GM23338 (cell line): Measurements from ENCODE around the gene STAP2. TPM values are rescaled to one million over a fixed set of nuclear protein-coding genes. Genes with fewer than 3 reads are reported as not detected.

Source experiments
- ATAC-seq: fragments of 200-7000 bp; cut with Tn5 transposase; 3 replicates; pipeline ENCODE4 v1.9.1; 2020
- DNase-seq: peaks from one replicate; pipeline ENCODE4 v3.0.0-alpha.2; 2015; ENCODE audit warnings: low spot score
- H2AFZ ChIP-seq: fragments of 200-600 bp; sonication (generic); 2 replicates; pipeline ENCODE4 v1.8.0; 2016; ENCODE audit warnings: antibody characterized with exemption, mild to moderate bottlenecking, moderate library complexity
- H3F3A ChIP-seq: fragments of 200-600 bp; sonication (generic); replicated peaks from 2 replicates; pipeline ENCODE4 v1.8.0; 2017; ENCODE audit warnings: antibody characterized with exemption, mixed run types, low read depth
- H3K27ac ChIP-seq: fragments of 200-600 bp; sonication (generic); 2 replicates; pipeline ENCODE4 v1.6.1; 2016; ENCODE audit warnings: low read depth
- H3K27me3 ChIP-seq: fragments of 200-600 bp; sonication (generic); 2 replicates; pipeline ENCODE4 v1.8.0; 2016; ENCODE audit warnings: mild to moderate bottlenecking, mixed run types, moderate library complexity; ENCODE audit not compliant: insufficient read depth
- H3K36me3 ChIP-seq: fragments of 200-600 bp; sonication (generic); 2 replicates; pipeline ENCODE4 v1.8.0; 2016; ENCODE audit warnings: mild to moderate bottlenecking; ENCODE audit not compliant: insufficient read depth
- H3K4me1 ChIP-seq: fragments of 200-600 bp; sonication (generic); 2 replicates; pipeline ENCODE4 v1.8.0; 2016; ENCODE audit warnings: mild to moderate bottlenecking, moderate library complexity; ENCODE audit not compliant: insufficient read depth
- H3K4me2 ChIP-seq: fragments of 200-600 bp; sonication (generic); 2 replicates; pipeline ENCODE4 v1.7.1; 2017; ENCODE audit warnings: mixed run types
- H3K4me3 ChIP-seq: fragments of 200-600 bp; sonication (generic); 2 replicates; pipeline ENCODE4 v1.6.1; 2016; ENCODE audit warnings: mixed run types
- H3K79me2 ChIP-seq: fragments of 200-600 bp; sonication (generic); replicated peaks from 2 replicates; pipeline ENCODE4 v1.8.0; 2017; ENCODE audit warnings: mild to moderate bottlenecking; ENCODE audit not compliant: insufficient read depth
- H3K9me2 ChIP-seq: fragments of 200-600 bp; sonication (generic); 2 replicates; pipeline ENCODE4 v1.8.0; 2017; ENCODE audit not compliant: insufficient read depth
- H4K20me1 ChIP-seq: fragments of 200-600 bp; sonication (generic); replicated peaks from 2 replicates; pipeline ENCODE4 v1.8.0; 2017; ENCODE audit warnings: mild to moderate bottlenecking; ENCODE audit not compliant: insufficient read depth
- H3K27ac Mint-ChIP-seq: 2 replicates; pipeline ENCODE4 v1.8.0; 2020; ENCODE audit warnings: inconsistent platforms, mild to moderate bottlenecking, moderate library complexity, mixed read lengths
- H3K27me3 Mint-ChIP-seq: 3 replicates; pipeline ENCODE4 v1.8.0; 2022; ENCODE audit warnings: low read depth, mild to moderate bottlenecking, moderate library complexity, mixed read lengths, inconsistent platforms; ENCODE audit not compliant: insufficient read depth, poor library complexity
- H3K36me3 Mint-ChIP-seq: 3 replicates; pipeline ENCODE4 v1.8.0; 2021; ENCODE audit warnings: low read depth, mild to moderate bottlenecking, inconsistent platforms, moderate library complexity, mixed read lengths
- H3K4me1 Mint-ChIP-seq: 3 replicates; pipeline ENCODE4 v1.8.0; 2020; ENCODE audit warnings: mild to moderate bottlenecking, inconsistent platforms, mixed read lengths
- H3K4me3 Mint-ChIP-seq: 3 replicates; pipeline ENCODE4 v1.8.0; 2021; ENCODE audit warnings: moderate library complexity, mild to moderate bottlenecking, inconsistent platforms, mixed read lengths
- H3K9me3 Mint-ChIP-seq: 3 replicates; pipeline ENCODE4 v1.8.0; 2020; ENCODE audit warnings: moderate library complexity, mild to moderate bottlenecking, inconsistent platforms, mixed read lengths
- EZH2phosphoT487 ChIP-seq: fragments of 200-600 bp; sonication (generic); IDR thresholded peaks from one replicate; pipeline ENCODE4 v1.8.1; 2018; ENCODE audit warnings: antibody characterized with exemption; ENCODE audit not compliant: unreplicated experiment
- long read RNA-seq: library from polyadenylated mRNA; unstranded; transcript quantifications from one replicate; pipeline ENCODE4 v2.0.0, GENCODE V29; 2020; ENCODE audit not compliant: unreplicated experiment
- polyA plus RNA-seq: library from polyadenylated mRNA; unstranded; fragments of >200 nt; fragmentation: Nextera tagmentation; extraction: Ambion mirVana; gene quantifications from 2 replicates; pipeline ENCODE4 v1.2.1, GENCODE V29; 2016
- total RNA-seq: library from RNA; depleted of rRNA; stranded (reverse); fragments of >200 nt; shearing (Covaris generic); gene quantifications from 2 replicates; pipeline ENCODE4 v1.2.3, GENCODE V29; 2014; rRNA removed
- TF ChIP-seq, protein P1 (sequence below): fragments of 250-450 bp; sonication (Bioruptor Pico); IDR thresholded peaks from 2 replicates; pipeline ENCODE4 v1.5.0; 2020; ENCODE audit warnings: mild to moderate bottlenecking, moderate library complexity

Gene STAP2
- total RNA-seq (9.2 and 15.1 TPM in 2 replicates), polyA plus RNA-seq (20.7 and 21.7 TPM in 2 replicates)
- long read RNA-seq, transcript STAP2-201 (13 exons, 1,426 nt) = major isoform, 11 of 26 reads
- long read RNA-seq, transcript STAP2-206 (13 exons, 1,508 nt) = minor isoform, 5 of 26 reads
- long read RNA-seq, partial matches to known transcripts = 2 of 26 reads
- long read RNA-seq, other reads (novel, unspliced or antisense) = 8 of 26 reads

- Histone ChIP-seq H3K36me3 (no peaks in the 10 kb centered on the region), H3K27me3 (peaks cover 4% of the 10 kb centered on the region; the same call in 1 of the 2 replicates), H3K9me2 (0 out of 2 replicates have a peak, but pooled peaks cover 6% of the 10 kb centered on the region), H2AFZ (peak within 1 kb of the TSS; percentile 93), H3K4me1 (peaks cover 6% of the 10 kb centered on the region), H3K79me2 (no peaks in the 10 kb centered on the region), H3K4me2 (peak within 1 kb of the TSS; percentile 75), H3K27ac (peak within 1 kb of the TSS; percentile 80; the same call in 1 of the 2 replicates), H4K20me1 (no peaks in the 10 kb centered on the region), H3F3A (0 out of 2 replicates have a peak, but pooled peaks cover 11% of the 10 kb centered on the region), H3K4me3 (peak within 1 kb of the TSS; percentile 51)
- peaks cover 19% of the 10 kb centered on the region for H3K36me3 Mint-ChIP-seq
- DNase-seq (peak; percentile 80), ATAC-seq (peak; percentile 8)
- H3K27me3 Mint-ChIP-seq = peaks cover 15% of the 10 kb centered on the region
- TF ChIP-seq, protein P1, sequence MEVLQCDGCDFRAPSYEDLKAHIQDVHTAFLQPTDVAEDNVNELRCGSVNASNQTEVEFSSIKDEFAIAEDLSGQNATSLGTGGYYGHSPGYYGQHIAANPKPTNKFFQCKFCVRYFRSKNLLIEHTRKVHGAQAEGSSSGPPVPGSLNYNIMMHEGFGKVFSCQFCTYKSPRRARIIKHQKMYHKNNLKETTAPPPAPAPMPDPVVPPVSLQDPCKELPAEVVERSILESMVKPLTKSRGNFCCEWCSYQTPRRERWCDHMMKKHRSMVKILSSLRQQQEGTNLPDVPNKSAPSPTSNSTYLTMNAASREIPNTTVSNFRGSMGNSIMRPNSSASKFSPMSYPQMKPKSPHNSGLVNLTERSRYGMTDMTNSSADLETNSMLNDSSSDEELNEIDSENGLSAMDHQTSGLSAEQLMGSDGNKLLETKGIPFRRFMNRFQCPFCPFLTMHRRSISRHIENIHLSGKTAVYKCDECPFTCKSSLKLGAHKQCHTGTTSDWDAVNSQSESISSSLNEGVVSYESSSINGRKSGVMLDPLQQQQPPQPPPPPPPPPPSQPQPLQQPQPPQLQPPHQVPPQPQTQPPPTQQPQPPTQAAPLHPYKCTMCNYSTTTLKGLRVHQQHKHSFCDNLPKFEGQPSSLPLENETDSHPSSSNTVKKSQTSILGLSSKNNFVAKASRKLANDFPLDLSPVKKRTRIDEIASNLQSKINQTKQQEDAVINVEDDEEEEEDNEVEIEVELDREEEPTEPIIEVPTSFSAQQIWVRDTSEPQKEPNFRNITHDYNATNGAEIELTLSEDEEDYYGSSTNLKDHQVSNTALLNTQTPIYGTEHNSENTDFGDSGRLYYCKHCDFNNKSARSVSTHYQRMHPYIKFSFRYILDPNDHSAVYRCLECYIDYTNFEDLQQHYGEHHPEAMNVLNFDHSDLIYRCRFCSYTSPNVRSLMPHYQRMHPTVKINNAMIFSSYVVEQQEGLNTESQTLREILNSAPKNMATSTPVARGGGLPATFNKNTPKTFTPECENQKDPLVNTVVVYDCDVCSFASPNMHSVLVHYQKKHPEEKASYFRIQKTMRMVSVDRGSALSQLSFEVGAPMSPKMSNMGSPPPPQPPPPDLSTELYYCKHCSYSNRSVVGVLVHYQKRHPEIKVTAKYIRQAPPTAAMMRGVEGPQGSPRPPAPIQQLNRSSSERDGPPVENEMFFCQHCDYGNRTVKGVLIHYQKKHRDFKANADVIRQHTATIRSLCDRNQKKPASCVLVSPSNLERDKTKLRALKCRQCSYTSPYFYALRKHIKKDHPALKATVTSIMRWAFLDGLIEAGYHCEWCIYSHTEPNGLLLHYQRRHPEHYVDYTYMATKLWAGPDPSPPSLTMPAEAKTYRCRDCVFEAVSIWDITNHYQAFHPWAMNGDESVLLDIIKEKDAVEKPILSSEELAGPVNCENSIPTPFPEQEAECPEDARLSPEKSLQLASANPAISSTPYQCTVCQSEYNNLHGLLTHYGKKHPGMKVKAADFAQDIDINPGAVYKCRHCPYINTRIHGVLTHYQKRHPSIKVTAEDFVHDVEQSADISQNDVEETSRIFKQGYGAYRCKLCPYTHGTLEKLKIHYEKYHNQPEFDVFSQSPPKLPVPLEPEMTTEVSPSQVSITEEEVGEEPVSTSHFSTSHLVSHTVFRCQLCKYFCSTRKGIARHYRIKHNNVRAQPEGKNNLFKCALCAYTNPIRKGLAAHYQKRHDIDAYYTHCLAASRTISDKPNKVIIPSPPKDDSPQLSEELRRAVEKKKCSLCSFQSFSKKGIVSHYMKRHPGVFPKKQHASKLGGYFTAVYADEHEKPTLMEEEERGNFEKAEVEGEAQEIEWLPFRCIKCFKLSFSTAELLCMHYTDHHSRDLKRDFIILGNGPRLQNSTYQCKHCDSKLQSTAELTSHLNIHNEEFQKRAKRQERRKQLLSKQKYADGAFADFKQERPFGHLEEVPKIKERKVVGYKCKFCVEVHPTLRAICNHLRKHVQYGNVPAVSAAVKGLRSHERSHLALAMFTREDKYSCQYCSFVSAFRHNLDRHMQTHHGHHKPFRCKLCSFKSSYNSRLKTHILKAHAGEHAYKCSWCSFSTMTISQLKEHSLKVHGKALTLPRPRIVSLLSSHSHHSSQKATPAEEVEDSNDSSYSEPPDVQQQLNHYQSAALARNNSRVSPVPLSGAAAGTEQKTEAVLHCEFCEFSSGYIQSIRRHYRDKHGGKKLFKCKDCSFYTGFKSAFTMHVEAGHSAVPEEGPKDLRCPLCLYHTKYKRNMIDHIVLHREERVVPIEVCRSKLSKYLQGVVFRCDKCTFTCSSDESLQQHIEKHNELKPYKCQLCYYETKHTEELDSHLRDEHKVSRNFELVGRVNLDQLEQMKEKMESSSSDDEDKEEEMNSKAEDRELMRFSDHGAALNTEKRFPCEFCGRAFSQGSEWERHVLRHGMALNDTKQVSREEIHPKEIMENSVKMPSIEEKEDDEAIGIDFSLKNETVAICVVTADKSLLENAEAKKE (CRISPR knock-in tag) = no peak
- no peak for TF ChIP-seq EZH2phosphoT487
- H3K9me3 Mint-ChIP-seq = peaks cover 2% of the 10 kb centered on the region
- peak within 1 kb of the TSS; percentile 40 for H3K27ac Mint-ChIP-seq
- peaks cover 13% of the 10 kb centered on the region for H3K4me1 Mint-ChIP-seq
- H3K4me3 Mint-ChIP-seq = peak within 1 kb of the TSS; percentile 72
Observed at GRCh38 chr19:4338441-4339355, at the start of gene STAP2. Gene STAP2 (minus strand): TSS chr19:4338827. CDS start chr19:4338753, 74 bp downstream.
